GM18498 (cell line): ENCODE measurements around the gene SLC35E4.

Experiments
- ATAC-seq: cut with Tn5 transposase; IDR thresholded peaks from one replicate; pipeline ENCODE4 v1.9.1; 2021; ENCODE audit warnings: mild to moderate bottlenecking, moderate library complexity; ENCODE audit not compliant: unreplicated experiment

The SLC35E4 gene

DNA sequence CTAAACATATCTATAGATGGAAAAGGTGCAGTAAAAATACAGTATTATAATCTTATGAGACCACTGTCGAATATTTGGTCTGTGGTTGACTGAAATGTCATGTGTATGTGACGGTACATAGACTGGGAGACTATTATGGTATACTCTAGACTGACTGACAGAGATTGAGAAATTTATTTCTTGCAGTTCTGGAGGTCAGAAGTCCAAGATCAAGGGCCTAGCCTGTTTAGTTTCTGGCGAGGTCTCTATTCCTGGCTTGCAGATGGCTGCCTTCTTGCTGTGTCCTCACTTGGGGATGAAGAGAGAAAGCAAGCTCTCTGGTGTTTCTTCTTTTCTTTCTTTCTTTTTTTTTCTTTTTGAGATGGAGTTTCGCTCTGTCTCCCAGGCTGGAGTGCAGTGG is 51.8 kb downstream of the SLC35E4 start:
- ATAC-seq = no peak

DNA sequence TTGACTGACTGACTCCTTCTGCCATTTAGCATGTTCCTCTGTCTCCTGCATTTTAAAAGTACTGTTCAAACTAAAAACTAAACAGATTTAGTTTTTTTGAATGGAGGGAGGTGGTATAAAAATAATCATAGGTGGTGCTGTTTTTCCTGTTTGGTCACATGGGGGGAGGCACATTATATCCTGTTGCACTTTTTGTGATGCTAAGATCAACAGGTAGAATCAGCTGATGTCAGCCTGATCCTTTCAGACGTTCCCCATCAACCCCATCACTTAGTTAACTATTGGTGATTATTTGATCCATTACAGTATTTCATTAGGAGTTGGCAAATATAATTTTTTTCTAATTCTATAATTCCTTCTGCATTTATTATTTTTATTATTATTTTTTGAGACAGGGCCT is 54.0 kb downstream of the SLC35E4 start:
- no peak for ATAC-seq

DNA sequence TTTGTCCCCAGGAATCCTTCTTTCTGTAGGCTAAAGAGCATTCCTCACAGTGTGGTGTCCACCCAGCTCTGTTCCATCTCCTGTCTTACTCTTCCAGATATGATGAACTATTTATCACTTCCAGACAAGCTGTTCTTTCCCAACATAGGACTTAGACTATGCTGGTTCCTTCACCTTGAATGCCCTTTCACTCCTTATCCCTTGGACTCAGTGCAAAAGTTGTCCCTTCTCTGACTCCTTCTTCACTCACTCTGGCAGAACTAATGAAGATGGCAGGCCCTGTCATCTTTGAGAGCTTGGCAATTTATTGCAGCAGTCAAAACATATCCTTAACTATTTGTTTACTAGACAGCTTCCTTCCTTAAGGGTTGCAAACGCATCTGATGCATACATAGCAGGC is 55.6 kb downstream of the SLC35E4 start:
- ATAC-seq = no peak

DNA sequence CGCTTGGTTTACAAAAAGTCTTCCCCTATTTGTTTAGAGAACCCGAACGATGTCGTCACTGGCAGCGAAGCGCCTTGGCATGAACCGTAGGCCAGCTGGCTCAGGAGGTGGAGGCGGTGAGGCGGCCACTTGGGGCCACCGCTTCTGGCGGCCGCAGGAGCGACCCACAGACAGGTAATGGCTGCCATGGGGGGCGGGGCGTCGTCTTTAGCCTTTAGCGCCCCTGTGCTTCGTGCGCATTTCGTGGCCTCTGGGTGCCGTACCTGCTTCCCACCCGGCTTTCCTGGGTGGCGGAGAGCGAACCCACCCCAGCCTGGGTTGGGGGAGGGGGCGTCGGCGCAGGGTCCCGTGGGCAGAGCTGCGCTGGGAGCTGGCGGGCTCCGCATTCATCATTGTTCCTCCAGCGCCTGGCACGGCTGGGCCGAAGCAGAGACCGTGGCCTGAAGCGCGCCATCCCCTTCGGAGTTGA is 58.6 kb downstream of the SLC35E4 start:
- ATAC-seq = no peak

DNA sequence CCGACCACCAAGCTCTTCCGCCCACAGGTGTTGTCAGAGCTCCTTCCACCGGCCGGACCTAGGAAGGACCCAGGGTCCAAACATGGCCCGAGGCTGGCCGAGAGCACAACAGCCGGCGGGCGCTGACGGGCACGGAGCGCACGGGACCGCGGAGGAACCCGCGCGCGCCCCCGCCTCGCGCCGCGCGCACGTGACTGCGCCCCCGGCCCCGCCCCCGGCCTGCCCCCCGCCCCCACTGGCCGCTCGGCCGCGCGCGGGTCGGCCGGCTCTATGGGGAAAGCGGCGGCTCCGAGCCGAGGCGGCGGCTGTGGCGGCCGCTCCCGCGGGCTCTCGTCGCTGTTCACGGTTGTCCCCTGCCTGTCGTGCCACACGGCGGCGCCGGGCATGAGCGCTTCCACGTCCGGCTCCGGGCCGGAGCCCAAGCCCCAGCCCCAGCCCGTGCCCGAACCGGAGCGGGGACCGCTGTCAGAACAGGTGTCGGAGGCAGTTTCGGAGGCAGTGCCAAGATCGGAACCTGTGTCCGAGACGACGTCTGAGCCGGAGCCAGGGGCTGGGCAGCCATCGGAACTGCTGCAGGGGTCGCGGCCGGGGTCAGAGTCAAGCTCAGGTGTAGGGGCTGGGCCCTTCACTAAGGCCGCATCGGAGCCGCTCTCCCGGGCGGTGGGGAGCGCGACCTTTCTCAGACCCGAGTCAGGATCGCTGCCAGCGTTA is 59.2 kb downstream of the SLC35E4 start, which contains the start of gene OSBP2:
TSS of gene OSBP2 (plus strand) at position 235 of the 711 bp plus-strand sequence. CDS start at position 271, 36 bp downstream.
- ATAC-seq = no peak

DNA sequence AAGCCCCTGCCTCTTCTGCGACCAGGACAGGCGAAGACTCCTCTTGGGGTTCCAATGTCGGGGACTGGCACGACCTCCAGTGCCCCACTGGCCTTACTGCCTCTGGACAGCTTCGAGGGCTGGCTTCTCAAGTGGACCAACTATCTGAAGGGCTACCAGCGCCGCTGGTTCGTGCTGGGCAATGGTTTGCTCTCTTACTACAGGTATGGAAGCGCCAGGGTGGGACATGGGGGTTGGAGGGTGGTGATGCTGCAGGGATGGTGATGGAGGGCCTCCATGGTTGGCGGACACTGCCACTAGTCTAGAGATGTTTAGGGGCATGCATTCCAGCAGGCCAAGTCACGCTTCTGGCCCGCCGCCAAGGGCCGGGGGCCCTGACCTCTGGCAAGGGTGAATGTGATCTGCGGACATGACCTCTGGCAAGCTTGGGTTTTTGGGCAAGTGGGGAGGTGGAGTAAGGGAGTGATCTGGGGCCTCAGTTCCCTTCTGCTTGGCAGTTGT is 59.8 kb downstream of the SLC35E4 start:
- no peak for ATAC-seq

DNA sequence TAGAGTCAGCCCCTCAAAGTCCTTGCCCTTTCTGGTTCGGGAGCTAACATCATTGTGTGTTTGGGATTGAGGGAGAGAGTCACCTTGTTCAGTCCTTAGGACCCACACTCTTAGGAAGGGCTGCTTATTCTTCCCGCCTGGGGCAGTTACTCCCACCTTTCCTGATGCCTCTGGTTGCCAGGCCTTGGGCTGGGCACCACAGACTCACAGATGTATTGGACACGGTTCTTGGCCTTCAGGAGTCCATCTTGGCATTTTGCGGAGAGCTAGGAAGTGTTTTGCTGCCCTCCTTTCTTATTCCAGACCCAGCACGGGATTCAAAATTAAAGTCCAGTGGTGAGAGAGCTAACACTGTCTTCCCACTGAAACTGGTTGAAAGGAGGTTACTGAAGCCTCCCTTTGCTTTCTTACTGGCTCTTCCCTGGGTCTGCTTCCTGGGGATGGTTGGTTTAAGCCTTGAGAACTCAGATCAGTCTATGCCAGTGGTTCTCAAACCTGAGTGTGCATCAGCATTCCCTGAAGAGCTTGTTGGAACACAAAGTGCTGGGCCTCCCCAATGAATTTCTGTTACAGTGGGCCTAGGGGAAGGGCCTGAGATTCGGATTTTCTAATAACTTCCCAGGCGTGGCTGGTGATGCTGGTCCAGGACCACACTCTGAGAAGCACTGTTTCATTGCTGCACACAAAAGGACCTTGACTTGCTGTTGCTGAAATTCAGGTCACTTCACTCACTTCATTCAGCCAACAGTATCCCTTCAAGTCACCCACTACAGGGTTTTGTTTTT is 60.5 kb downstream of the SLC35E4 start:
- ATAC-seq = no peak
